NCI-H446 treated with DMSO at 0.1 percent for 48 hours (cell line): ENCODE results near the gene DLX5.

ENCODE experiments used
- DNase-seq: peaks from one replicate; lab custom pipeline; 2025; lab: John Stamatoyannopoulos, UW

DLX5 gene

DNA sequence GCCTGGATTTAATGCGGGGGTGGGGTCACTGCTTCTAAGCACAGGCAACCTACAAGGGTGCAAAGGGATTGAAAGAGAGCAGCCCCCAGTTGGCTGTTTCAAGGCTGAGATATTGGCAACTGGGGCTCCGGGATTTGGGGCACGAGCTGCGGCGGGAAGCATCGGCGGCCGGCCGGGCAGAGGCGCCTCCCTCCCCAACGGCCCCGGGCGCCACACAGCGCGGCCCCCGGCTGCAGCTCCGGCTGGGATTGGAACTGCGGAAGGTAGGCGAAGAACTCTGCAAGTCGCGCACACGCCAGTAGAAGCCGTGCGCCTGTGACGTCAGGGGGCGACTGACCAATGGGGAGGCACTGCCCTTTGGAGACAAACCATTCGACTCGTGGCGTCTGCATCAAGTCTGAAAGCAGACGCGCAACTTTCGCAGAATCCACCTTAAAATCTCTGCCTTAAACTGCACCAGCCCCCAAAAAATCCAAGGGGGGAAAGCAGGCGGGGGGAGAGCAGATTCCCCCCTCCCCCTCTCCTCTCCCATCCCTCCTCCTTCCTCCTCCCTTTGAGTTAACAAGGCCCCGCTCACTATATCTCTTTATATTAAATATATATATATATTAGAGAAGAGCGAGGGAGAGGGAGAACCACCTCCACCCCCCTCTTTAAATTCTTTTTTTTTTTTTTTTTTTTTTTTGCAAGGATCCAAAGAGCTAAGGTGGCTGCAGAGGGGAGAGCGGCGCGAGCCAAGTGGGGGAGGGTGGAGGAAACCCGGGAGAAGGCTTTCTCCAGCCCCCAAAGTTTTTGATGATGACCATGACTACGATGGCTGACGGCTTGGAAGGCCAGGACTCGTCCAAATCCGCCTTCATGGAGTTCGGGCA is 19.2 kb downstream of the DLX5 start, which contains the start of gene DLX6:
TSS of gene DLX6 (plus strand) at position 371 of the 872 bp plus-strand sequence. CDS start at position 796, 425 bp downstream.
- DNase-seq = peak; percentile 81

DNA sequence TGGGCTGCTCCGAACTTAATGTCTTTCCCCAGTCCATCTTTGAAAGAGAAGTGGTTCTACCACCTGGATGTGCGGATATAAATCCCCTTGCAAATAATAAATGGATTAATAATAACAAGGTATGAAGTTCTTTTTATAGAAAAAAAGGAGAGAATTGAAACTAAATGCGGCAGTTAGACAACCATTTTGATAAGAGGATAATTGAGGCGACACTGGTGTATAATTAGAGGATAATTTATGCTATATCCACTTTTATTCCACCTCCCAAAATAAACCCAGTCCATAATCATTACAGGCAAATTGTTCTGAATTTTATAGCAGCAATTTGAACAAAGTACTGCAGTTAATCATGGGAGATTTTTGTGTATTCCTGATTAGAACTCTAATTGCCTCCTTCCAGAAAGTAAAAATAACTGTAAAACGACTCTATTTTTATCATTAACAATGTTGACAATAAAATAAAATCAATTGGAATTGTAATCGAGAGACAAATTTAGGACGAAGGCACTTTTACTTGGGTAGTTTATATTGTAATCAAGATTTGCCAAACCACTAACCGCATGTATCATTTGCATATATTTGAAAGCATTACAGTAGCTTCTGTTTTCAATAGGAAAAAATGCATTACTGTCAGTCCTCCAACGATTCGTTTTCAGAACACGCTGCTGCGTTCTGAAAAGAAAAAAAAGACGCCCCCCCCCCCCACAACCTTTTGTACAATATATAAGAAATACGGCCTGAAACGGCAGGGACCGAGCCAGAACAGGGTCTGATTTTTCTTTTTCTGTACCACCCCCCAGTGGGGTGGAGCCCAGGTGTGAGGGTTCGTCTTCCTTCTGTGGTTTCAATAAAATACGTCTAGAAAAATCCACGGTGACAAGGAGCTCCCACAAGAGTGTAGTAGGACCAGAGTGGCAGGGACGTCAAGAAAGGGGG is 20.1 kb downstream of the DLX5 start:
- no peak for DNase-seq

DNA sequence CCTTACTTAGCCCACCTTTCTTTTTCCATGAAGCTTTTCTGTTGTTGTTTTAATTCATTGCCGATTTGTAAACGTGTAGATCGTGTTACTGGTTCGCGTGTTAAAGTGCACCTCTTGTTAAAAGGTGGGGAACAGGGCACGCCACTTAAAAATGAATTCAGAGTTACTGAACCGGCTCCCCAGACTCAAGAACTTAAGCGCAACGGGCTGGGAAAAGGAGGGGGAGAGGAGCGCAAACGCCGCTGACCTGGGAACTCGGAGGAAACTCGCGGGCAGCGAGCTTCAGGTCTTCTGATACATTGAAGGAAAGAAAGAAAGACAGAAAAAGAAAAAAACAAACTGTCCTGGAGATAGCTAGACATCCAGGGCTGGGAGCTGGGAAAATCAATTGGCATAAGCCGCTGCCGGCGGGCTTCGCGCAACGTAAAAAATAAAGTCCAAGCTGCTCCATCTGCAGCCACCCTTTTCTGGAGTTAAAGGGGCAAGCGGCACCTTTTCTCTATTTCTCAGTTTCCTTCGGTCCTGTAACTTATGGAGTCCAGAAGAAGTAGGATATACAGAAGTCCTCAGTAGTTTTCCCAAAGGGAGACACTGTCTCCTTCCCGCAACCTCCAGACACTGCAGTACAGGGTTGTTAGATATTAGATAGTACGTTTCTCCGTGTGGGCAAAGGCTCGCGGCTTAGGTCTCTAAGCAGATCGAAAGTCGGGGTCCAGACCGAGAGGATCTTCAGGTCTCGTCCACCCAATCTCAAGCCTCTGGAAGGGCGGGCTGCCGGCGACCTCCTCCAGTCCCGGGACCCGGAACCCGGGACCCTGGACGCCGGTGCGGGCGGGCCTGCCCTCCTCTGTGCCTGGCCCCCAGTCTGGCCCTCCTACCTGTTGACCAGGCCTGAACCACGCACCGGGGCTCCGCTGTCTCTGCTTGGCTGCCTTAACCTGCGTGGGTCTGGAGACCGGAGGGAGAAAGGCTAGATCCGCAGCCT is 21.1 kb downstream of the DLX5 start:
- no peak for DNase-seq

DNA sequence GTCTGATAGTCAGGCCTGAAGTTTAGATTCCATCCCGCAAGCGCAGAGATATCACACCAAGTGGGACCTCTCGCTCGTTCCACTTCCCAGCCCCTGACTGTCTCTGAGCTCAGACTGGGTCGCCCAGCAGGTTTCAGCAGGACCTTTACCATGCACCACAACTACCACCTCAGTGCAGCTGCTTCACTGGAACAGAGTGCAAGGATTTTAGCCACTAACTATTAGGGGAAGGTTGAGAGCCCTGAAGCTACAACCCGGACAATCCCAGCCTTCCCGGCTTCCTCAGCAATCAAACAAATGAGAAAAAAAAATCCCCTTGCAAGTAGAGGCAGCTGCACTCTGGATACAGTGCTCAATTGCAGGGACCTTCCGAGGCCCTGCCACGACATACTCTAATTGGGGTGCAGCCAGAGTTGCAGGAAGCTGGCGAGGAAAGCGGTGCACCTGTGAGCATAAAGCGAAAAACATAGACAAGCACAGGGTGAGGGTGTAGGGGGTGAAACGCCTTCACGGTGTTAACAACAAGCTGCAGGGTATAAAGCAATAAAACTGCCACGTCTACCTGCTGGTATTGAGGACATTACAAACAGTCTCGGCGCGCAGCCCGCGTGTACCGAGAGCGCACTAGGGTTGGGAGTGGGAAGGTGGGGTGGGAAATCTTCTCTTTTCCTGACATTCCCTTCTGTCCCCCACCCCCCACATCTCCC is 21.9 kb downstream of the DLX5 start:
- no peak for DNase-seq

DNA sequence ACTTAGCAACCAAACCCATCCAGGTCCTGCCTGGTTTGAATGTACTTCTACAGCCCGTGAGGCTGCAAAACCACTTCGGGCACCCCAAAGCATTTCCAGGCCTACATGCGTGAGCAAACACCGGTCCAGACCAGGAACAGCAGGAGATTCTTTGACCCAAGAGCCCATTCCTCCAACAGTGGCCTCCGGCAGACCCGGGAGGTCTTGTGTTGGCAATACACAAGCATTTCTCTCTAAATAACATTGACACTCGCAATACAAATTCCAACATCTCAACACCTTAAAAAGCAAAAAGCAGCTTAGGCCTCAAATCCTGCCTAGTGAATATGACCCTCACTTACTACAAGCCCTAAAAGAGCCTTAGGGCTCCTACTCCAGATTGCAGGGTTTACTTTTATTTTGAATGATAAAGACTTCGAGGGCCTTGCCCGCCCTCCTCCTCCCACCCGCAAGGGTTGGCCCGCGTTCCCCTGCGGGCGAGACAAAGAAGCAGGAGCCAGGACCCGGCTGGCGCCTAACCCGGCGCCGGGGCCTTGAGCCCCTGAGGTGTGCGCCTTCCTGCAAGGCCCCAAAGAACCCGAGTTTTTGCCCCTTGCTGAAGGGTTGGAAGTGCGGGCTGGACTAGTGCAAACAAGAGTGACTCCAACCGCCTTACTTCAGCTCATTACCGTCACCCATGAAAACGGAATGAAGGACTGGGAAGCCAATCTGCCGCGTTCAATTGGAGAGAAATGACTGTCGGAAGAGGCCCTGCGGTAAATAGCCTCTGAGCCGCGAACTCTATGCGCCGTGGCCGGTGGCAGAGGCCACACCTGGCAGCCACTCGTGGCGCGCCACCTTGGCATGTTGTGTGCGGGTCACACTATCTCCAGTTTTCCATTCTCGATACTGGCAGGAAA is 22.7 kb downstream of the DLX5 start:
- DNase-seq = no peak

DNA sequence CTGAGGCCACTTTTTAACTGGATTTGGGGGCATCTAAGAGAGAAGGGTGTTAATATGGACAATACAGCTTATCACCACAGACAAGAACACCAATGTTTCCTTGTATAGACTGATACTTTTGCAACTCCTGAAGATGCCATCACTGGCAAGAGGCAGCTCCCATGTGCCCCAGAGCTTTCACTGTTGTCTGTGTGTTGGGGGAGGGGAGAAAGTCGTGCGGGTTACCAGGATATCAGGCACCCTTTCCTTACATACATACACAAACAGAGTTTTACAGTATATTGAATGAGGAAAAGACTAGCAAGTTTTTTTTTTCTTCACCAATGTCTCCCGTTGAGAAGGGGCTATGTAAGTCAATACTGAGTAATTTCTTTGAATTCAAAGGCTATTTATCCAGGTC is 23.4 kb downstream of the DLX5 start:
- DNase-seq = no peak

DNA sequence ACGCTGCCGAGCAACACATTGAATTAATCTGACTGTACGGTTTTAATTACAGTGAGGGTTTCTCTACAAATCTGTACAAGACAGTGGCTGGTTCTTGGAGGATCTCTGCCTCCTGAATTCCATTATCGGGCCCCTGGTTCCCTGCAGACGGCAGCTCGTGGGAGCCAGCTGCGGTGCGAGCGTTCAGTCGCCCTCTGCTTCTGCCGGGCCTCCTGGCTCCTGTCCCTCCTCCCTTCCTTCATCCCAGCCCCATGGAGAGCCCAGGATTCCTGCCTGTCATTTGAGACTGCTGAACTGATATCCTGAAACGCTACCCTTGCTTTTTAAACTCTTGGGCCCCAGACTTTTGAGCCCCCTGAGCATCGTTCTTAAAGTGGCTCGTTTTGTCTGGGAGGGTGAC is 25.9 kb downstream of the DLX5 start:
- DNase-seq = no peak

DNA sequence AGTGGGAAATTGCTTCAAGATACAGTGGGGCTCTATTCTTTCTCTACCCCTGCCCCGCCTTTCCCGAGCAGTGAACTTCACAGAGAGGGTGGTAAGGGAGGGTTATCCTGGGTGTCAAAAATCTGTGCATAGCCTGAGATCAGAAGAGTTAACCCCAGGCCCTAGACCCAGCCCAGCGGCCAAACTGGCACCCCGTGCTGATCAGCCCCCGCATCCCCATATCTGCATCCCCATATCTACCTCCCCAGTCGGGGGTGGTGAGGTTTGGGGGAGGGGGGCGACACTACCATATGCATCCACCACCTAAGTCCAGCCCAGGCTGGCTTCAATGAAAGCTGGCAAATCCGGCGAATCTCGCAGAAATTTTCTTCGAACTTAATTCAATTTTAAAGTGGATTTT is 26.3 kb downstream of the DLX5 start:
- DNase-seq = no peak

DNA sequence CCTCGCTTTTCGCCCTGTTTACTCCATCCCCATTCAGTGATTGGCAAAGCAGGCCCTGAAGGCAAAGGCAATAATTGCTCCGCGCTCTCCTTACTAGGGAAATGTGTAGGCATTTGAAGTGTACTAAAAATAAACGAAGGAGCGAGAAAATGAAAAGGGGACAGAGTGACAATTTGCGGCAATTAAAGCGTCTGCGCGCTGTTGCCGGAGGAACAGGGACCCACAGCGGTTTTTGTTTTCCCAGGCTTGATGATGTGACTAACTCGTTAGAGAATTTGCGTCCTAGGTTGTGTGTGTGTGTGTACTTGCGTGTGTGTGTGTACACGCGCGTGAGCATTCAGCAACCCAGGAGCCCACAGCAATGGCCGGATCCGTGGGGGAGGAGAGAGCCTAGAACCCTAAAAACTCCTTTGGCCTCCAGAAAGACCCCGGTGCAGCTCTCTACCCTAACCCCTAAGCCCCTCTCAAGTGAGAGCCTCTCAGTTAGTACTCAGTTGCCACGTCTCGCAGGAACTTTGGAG is 27.1 kb downstream of the DLX5 start:
- no peak for DNase-seq

DNA sequence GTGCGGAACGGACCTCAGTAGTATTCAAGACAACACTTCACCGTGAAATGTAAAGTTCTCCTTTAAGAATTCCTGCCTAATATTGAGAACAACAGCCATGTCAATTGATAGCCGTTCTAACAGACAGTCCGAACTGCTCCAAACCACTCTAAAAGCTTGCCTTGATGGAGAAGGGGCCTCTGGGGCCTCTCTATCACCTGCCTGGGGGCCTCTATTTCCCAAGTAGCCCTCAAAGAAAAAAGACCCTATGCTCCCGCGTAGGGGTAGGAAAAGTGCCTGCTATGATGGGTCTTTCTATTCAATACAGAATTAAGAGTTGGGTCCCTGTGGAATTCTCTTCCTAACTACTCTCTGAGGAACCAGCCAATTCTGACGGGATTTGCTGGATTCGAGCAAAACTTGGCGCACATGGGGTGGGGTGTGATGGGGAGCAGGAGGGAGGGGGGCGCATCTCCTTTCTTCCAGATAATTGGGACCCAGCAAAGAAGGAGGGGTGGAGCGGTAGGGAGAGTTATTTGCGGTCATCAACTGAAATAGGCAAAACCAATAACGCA is 27.6 kb downstream of the DLX5 start:
- DNase-seq = no peak

DNA sequence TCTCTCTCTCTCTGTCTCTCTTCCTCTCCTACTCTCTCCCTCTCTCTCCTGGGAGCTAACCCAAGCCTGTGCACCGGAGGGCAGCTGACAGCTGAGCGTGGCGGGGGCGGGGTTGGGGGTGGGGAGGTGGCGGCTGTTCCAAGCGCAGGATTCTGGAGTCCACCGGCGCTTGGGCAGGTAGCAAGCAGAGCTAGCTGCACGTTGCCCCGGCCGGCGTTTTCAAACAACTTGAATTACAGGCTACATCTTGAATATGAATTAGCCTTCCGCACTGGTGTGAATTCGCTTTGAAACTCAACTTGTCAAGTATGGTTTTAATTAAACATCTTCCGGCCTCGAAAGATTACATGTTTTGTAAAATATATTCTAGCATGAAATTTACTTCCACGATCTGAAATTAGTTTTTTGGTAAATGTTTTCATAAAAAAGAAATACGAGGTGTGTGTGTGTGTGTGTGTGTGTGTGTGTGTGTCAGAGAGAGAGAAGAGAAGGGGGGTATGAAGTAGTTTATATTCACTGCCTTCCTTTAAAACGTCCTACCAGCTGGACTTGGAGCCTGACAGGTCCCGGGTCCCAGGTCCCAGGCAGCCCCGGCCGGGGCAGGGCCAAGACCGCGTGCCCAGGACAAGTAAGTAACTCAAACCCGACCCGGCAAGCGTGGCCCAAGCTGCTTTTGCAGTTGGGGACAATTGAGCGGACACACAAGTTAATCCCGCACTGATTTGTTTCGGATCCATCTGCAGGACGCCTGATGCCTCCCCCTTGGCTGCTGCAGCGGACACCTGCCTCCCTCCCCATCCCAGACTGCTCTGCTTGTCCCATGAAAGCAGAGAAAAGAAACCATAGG is 28.3 kb downstream of the DLX5 start:
- no peak for DNase-seq

DNA sequence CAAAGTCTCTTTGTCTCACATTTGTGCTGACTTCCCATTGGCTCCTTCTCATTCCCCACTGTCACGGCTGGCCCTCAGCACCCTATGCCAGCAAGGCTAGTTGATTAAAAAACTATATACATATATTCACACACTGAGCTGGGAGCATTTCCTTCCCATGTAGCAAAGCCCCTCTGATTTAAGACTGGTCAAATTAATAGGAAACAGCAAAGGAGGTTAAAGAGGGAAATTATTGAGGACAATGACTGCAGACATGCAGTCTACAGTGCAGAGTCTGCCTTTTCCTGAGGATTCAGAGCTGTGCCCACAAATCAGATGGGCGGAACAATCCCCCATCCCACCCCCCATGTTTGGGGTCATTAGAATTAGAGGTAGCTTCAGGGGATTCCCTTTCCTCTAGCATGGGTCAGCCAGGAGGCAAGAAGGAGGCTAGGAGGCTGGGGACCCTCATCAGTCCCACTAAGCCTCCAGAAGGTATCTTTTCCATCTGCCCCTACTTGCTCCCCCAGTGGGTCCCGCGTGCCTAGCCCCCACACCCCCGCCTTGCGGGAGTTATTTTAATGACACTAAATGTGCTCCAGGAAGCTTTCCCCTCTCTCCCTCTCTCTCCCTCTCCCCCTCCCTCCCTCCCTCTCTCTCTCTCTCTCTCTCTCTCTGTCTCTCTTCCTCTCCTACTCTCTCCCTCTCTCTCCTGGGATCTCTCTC is 29.1 kb downstream of the DLX5 start:
- DNase-seq = no peak

DNA sequence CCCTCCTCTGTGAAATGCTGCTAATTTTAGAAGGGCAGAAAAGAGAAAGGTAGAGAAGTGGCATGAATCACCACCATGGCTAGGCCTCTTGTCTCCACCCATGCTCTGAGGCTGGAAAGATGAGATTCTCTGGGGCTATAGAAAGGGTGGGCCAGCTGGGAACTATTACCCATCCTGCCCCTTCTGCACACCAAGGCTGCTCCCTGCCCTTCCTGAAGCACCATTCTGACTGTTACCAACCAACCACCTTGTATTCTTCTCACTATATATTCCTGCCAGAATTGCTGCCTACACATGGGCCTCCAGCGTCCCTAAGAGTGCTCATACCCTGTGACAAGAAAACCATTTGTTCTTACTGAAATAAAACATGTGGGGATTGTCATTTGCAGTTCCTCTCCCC is 30.7 kb downstream of the DLX5 start:
- DNase-seq = no peak

DNA sequence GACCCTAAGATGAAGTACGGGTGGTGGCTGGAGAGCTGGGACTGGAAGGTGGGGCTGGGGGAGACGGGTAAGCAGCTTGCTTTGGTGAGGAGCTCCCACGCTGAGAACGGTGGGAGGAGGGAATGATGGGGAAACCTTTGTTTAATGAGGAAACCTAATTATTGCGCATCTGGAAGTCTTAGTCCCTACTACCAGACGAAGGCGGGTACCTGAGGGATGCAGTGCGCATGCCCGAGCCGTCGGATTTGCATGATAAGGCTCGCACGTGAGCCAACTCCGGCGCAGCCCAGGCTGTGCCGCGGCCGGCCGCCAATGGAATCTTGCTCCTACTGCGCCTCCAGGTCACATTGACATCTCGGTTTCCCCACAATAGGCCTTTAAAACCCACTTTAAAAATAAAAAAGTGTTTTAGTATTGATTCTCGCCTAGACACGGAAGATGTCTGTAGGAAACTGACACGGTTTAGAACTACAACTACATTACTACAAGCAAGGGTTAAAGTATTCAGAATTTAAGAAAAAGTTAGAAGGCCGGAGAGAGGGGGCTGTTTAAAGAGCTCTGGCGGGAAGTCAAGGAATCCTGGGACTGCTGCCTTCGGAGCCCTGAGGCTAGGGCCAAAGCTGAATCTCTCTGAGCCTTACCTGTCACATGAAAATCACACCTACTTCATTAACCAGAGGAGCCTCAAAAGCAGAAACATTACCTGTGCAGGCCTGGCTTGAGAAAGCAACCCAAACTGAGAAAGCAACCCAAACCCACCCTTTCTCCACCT is 31.4 kb downstream of the DLX5 start:
- no peak for DNase-seq

DNA sequence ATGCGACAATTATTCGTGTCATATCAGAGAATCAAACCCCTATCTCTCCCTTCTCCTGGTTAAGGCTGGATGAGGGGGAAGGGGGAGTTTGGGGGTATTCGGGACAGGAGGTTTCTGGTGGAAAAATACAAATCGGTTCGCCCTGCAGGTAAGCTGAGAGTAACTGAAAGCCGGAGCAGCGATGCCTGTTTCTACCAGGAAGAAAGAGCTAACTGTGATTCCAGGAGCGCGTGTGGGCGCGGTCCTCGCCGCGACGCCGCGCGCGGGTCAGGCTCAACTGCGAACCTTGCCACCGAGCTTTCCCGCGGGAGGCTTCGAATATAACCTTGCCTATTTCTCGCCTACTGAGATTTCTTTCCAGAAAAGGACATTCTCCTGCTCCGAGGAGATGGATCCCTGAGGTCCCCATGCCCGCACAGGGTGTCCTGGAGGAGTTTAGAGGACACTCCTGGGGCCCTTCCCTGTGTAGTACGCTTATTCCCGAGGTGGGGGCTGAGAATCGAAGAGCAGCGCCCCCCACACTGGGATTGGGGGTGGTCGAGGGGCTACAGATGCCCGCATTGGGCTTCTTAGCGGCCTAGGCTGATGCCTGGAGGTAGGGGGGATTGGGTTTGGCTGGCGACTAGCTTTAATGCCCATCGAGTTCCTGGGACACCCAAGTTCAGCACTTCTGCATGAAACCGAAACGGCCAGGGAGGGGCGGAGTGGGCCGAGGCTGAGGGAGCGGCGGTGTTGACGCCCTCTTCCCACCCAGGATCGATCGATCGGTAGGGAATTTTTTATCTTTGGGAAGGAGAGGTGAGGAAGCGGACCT is 32.2 kb downstream of the DLX5 start:
- DNase-seq = no peak

DNA sequence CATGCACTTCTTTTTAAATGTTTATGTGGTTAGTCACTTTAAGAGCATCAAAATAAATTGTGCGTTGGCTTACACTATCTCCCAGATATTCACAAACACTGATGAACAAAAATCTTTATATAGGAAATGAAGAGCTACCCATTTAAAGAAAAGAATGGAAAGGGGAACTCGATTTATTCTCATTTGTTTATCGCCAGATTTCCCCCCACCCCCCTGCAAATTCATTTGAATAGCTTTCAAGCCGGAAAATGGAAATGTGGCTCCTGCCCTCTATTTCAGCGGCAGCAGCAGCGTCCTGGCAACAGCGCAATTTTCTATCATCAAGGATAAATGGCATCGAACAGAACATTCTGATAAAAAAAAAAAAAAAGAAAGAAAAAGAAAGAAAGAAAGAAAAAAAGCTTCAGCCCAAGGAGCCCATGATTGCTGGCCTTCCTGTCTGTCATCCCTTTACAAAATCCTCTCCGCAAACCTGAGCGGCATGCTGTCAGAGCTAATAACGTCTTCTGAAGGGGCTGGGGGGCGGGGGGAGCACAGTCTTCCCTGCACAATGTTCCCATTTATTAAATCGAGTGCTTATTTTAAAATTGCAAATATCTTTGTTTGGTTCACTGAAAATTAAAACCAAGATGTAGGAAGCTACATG is 33.0 kb downstream of the DLX5 start:
- DNase-seq = no peak
